Spleen (tissue), 11 donors: ENCODE data around the gene CEP128. TPM values are rescaled to one million over a fixed set of nuclear protein-coding genes. Genes with fewer than 3 reads are reported as not detected.

ENCODE experiments used
- DNase-seq: peaks from one replicate; pipeline ENCODE4 v3.0.0-alpha.2; 2020
- H3K27ac ChIP-seq, 8 donors: fragments of 200-600 bp; sonication (generic) in 7 of 8; 1 replicate in 4 of 8; 2 replicates in 4 of 8; pipeline versions ENCODE4 v1.5.0 to v1.8.0; 2016 to 2021; ENCODE audit warnings: inconsistent platforms in 4 of 8, mild to moderate bottlenecking in 4 of 8, moderate library complexity in 1 of 8
- H3K27me3 ChIP-seq, 7 donors: fragments of 200-600 bp; sonication (generic) in 6 of 7; replicated peaks in 1 of 7; 1 replicate in 4 of 7; 2 replicates in 3 of 7; pipeline versions ENCODE4 v1.5.0 to v1.8.0; 2016 to 2021; ENCODE audit warnings: inconsistent platforms in 3 of 7, mild to moderate bottlenecking in 1 of 7
- H3K36me3 ChIP-seq, 6 donors: fragments of 200-600 bp; sonication (generic) in 5 of 6; 1 replicate in 4 of 6; 2 replicates in 2 of 6; pipeline versions ENCODE4 v1.5.0 to v1.8.0; 2016 to 2021; ENCODE audit warnings: inconsistent platforms in 2 of 6
- H3K4me1 ChIP-seq, 6 donors: fragments of 200-600 bp; sonication (generic) in 5 of 6; 1 replicate in 3 of 6; 2 replicates in 3 of 6; pipeline versions ENCODE4 v1.5.0 to v1.8.0; 2016 to 2021; ENCODE audit warnings: inconsistent platforms in 3 of 6
- H3K4me3 ChIP-seq, 8 donors: fragments of 200-600 bp; sonication (generic) in 7 of 8; 1 replicate in 4 of 8; 2 replicates in 4 of 8; pipeline versions ENCODE4 v1.5.0 to v1.8.0; 2016 to 2021; ENCODE audit warnings: inconsistent platforms in 4 of 8, mild to moderate bottlenecking in 4 of 8, moderate library complexity in 2 of 8
- H3K9me3 ChIP-seq, 8 donors: fragments of 200-600 bp; sonication (generic) in 7 of 8; 1 replicate in 4 of 8; 2 replicates in 4 of 8; pipeline versions ENCODE4 v1.5.0 to v1.8.0; 2016 to 2021; ENCODE audit warnings: inconsistent platforms in 4 of 8
- CTCF ChIP-seq, 11 experiments: fragments of 200-600 bp in 7 of 11; fragments of 450-650 bp in 4 of 11; sonication (generic) in 4 of 11; IDR thresholded peaks in 8 of 11; conservative IDR thresholded peaks in 3 of 11; 1 replicate in 7 of 11; 2 replicates in 4 of 11; pipeline versions ENCODE4 v1.4.0 to v1.8.0; 2016 to 2021; ENCODE audit warnings: antibody characterized with exemption in 11 of 11, inconsistent platforms in 4 of 11, mild to moderate bottlenecking in 1 of 11
- POLR2A ChIP-seq, 3 donors: fragments of 450-650 bp; IDR thresholded peaks; one replicate each; pipeline ENCODE4 v1.5.1; 2017; ENCODE audit warnings: antibody characterized with exemption in 3 of 3, mild to moderate bottlenecking in 1 of 3
- POLR2AphosphoS5 ChIP-seq, 3 donors: sonication (generic); formaldehyde crosslinking; IDR thresholded peaks; one replicate each; pipeline ENCODE4 v1.5.1; 2017; ENCODE audit warnings: antibody characterized with exemption in 3 of 3
- WGBS, 5 donors: extraction: QIAGEN DNeasy Blood & Tissue Kit in 3 of 5; methylation state at CpG; one replicate each; pipeline versions ENCODE4 v1.1.5 to v1.1.7; 2013 to 2018; 5-methylcytosine and 5-hydroxymethylcytosine counted together
- intact Hi-C: fragments of 100-400 bp; cut with DNase I; formaldehyde crosslinking; loops from one replicate; pipeline ENCODE4 v1.15.0; 2023; ENCODE audit warnings: low total_unique reads
- polyA plus RNA-seq, 3 donors: library from polyadenylated mRNA; stranded (reverse); fragments of 200-250 nt; gene quantifications; one replicate each; pipeline ENCODE4 v1.2.1, GENCODE V29; 2013
- total RNA-seq, 7 donors: library from RNA; depleted of rRNA in 3 of 7; stranded (reverse); fragments of >200 nt in 3 of 7; fragmentation: NEBNext Ultra II Directional in 4 of 7; extraction: Animal tissue kit (Norgen Biotek cat#: 25700) in 4 of 7; gene quantifications; one replicate each; pipeline versions ENCODE4 v1.1.0 to v1.2.1, GENCODE V29; 2016 to 2021
- donor health status: healthy with polysubstance abuse.
- donor health status: DM: no; HTN: no; CAD: no; lungs with moderate emphysema.
- donor health status: DM: no; HTN: no; CAD: no.
- donor health status: Bipolar disorder and iron deficiency.
- donor health status: healthy.
- donor health status: DM: no; HTN: no; CAD: no.
- donor health status: DM: yes; HTN: yes; CAD: no.

The CEP128 gene
- total and polyA plus RNA-seq, 10 donors, result 1.5 to 34.2 (median 15.7) TPM

GRCh38 chr14:80537626-80538025, 403.9 kb downstream of the CEP128 start:
- intact Hi-C loops, result no loop called here
- H3K4me3 ChIP-seq, result no peak overlapping the region
- H3K36me3 ChIP-seq, result no peaks in the 10 kb centered on the region
- H3K27me3 ChIP-seq, result no peaks in the 10 kb centered on the region
- H3K4me1 ChIP-seq, result no peaks in the 10 kb centered on the region
- DNase-seq, result no peak
- no peak for TF ChIP-seq POLR2AphosphoS5 (IDR thresholded peaks at IDR 0.05)
- TF ChIP-seq CTCF (IDR thresholded peaks at IDR 0.05 in 8 of 11, conservative IDR thresholded peaks at IDR 0.05 in 3 of 11), result no peak
- TF ChIP-seq POLR2A (IDR thresholded peaks at IDR 0.05), result no peak
- no peak overlapping the region for H3K27ac ChIP-seq
- WGBS, 5 donors, result 92 to 97% (median 96%) methylated on average over 5 of the region's 5 CpGs
- peaks cover 0 to 26% (median 20%) of the 10 kb centered on the region in 8 donors for H3K9me3 ChIP-seq

GRCh38 chr14:80536456-80536855, 405.1 kb downstream of the CEP128 start:
- H3K36me3 ChIP-seq, result no peaks in the 10 kb centered on the region
- H3K27ac ChIP-seq, result no peak overlapping the region
- intact Hi-C loops, result no loop called here
- H3K4me1 ChIP-seq, result no peaks in the 10 kb centered on the region
- H3K27me3 ChIP-seq, result no peaks in the 10 kb centered on the region
- no peak for TF ChIP-seq CTCF (IDR thresholded peaks at IDR 0.05 in 8 of 11, conservative IDR thresholded peaks at IDR 0.05 in 3 of 11)
- no peak for TF ChIP-seq POLR2A (IDR thresholded peaks at IDR 0.05)
- no peak for TF ChIP-seq POLR2AphosphoS5 (IDR thresholded peaks at IDR 0.05)
- H3K9me3 ChIP-seq, result peaks cover 0 to 26% (median 20%) of the 10 kb centered on the region in 8 donors
- no peak for DNase-seq
- WGBS, 5 donors, result 89 to 95% (median 92%) methylated on average over 4 of the region's 4 CpGs
- no peak overlapping the region for H3K4me3 ChIP-seq

- no peak for TF ChIP-seq CTCF (IDR thresholded peaks at IDR 0.05 in 8 of 11, conservative IDR thresholded peaks at IDR 0.05 in 3 of 11)
- TF ChIP-seq POLR2AphosphoS5 (IDR thresholded peaks at IDR 0.05), result no peak
- TF ChIP-seq POLR2A (IDR thresholded peaks at IDR 0.05), result no peak
- Histone ChIP-seq H3K4me1 (no peaks in the 10 kb centered on the region), H3K36me3 (peaks cover 0 to 3% (median 0%) of the 10 kb centered on the region in 6 donors), H3K4me3 (no peak overlapping the region), H3K27ac (no peak overlapping the region), H3K27me3 (no peaks in the 10 kb centered on the region), H3K9me3 (peaks cover 0 to 13% (median 10%) of the 10 kb centered on the region in 8 donors)
- intact Hi-C loops, result no loop called here
- DNase-seq, result no peak
- WGBS, 5 donors, result 74 to 85% (median 81%) methylated on average over 4 of the region's 4 CpGs
These were observed 406.4 kb downstream of the CEP128 start for GRCh38 chr14:80535171-80535570.

GRCh38 chr14:80523518-80524117, 417.9 kb downstream of the CEP128 start:
- no peak for TF ChIP-seq POLR2AphosphoS5 (IDR thresholded peaks at IDR 0.05)
- no peak for TF ChIP-seq CTCF (IDR thresholded peaks at IDR 0.05 in 8 of 11, conservative IDR thresholded peaks at IDR 0.05 in 3 of 11)
- TF ChIP-seq POLR2A (IDR thresholded peaks at IDR 0.05), result no peak
- DNase-seq, result no peak
- no peaks in the 10 kb centered on the region for H3K9me3 ChIP-seq
- no peaks in the 10 kb centered on the region for H3K4me1 ChIP-seq
- no peak overlapping the region for H3K4me3 ChIP-seq
- H3K27ac ChIP-seq, result no peak overlapping the region
- H3K27me3 ChIP-seq, result no peaks in the 10 kb centered on the region
- intact Hi-C loops, result no loop called here
- H3K36me3 ChIP-seq, result peaks cover 0 to 15% (median 0%) of the 10 kb centered on the region in 6 donors
